Right lobe of liver (tissue), 6 donors: Measurements from ENCODE around the gene XDH. TPM values are rescaled to one million over a fixed set of nuclear protein-coding genes. Genes with fewer than 3 reads are reported as not detected.

Source experiments
- ATAC-seq, 4 donors: fragments of 200-7000 bp; cut with Tn5 transposase; one replicate each; pipeline ENCODE4 v1.9.1; 2020; ENCODE audit warnings: mild to moderate bottlenecking in 4 of 4, moderate library complexity in 4 of 4
- DNase-seq, 3 donors: peaks; one replicate each; pipeline ENCODE4 v3.0.0-alpha.2; 2020
- H3K27ac ChIP-seq, 3 donors: fragments of 200-600 bp; one replicate each; pipeline ENCODE4 v1.8.0; 2022
- H3K27me3 ChIP-seq, 2 donors: fragments of 200-600 bp; one replicate each; pipeline ENCODE4 v1.8.0; 2022
- H3K36me3 ChIP-seq, 4 donors: fragments of 200-600 bp; sonication (generic) in 1 of 4; one replicate each; pipeline versions ENCODE4 v1.5.1 to v1.8.0; 2017 to 2022; ENCODE audit warnings: control low read depth in 1 of 4
- H3K4me1 ChIP-seq, 4 donors: fragments of 200-600 bp; sonication (generic) in 1 of 4; one replicate each; pipeline versions ENCODE4 v1.5.1 to v1.8.0; 2017 to 2022; ENCODE audit warnings: control low read depth in 1 of 4
- H3K4me3 ChIP-seq, 3 donors: fragments of 200-600 bp; one replicate each; pipeline ENCODE4 v1.8.0; 2022
- H3K9me3 ChIP-seq, 4 donors: fragments of 200-600 bp; sonication (generic) in 1 of 4; one replicate each; pipeline versions ENCODE4 v1.5.1 to v1.8.0; 2017 to 2022; ENCODE audit warnings: control low read depth in 1 of 4
- CTCF ChIP-seq, 4 donors: fragments of 200-600 bp in 3 of 4; fragments of 450-650 bp in 1 of 4; IDR thresholded peaks; one replicate each; pipeline versions ENCODE4 v1.5.1 to v1.8.0; 2016 to 2022; ENCODE audit warnings: antibody characterized with exemption in 4 of 4, mild to moderate bottlenecking in 2 of 4
- POLR2A ChIP-seq: fragments of 450-650 bp; IDR thresholded peaks from one replicate; pipeline ENCODE4 v1.6.1; 2017; ENCODE audit warnings: antibody characterized with exemption, mild to moderate bottlenecking
- WGBS: methylation state at CpG from one replicate; pipeline ENCODE4 v1.1.6; 2018; ENCODE audit warnings: low coverage, low lambda C conversion rate; ENCODE audit not compliant: insufficient coverage; ENCODE audit errors: missing lambda C conversion rate; 5-methylcytosine and 5-hydroxymethylcytosine counted together
- intact Hi-C, 2 donors: fragments of 100-400 bp; cut with DNase I; formaldehyde crosslinking; loops; one replicate each; pipeline versions ENCODE4 v1.11.2 to v1.14.1; 2022
- total RNA-seq, 6 experiments: library from RNA; depleted of rRNA in 2 of 6; stranded (reverse); fragments of >200 nt in 2 of 6; fragmentation: NEBNext Ultra II Directional in 3 of 6; extraction: Animal tissue kit (Norgen Biotek cat#: 25700) in 3 of 6; gene quantifications; one replicate each; pipeline versions ENCODE4 v1.1.0 to v1.2.4, GENCODE V29; 2016 to 2023
- donor health status: DM: no; HTN: yes; CAD: no.
- donor health status: DM: no; HTN: no; CAD: no.
- donor health status: DM: no; HTN: no; CAD: no.
- donor health status: DM: no; HTN: yes; CAD: no.
- donor health status: DM: no; HTN: yes; CAD: no.

The XDH gene
- total RNA-seq, 6 experiments from 2014 or later = 26.7 to 62.0 (median 37.8) TPM

GRCh38 chr2:31379747-31380146, 34.8 kb downstream of the XDH start:
- H3K27me3 ChIP-seq = no peaks in the 10 kb centered on the region
- H3K9me3 ChIP-seq = no peaks in the 10 kb centered on the region
- ATAC-seq (no peak), DNase-seq (no peak)
- no CpG with 5 or more reads among the region's 1 CpG for WGBS
- peaks cover 0 to 12% (median 6%) of the 10 kb centered on the region in 4 donors for H3K4me1 ChIP-seq
- intact Hi-C loops = no loop called here
- TF ChIP-seq CTCF (IDR thresholded peaks at IDR 0.05) (no peak), POLR2A (no peak)
- no peak overlapping the region for H3K27ac ChIP-seq
- H3K4me3 ChIP-seq = no peak overlapping the region
- peaks cover 0 to 34% (median 6%) of the 10 kb centered on the region in 4 donors for H3K36me3 ChIP-seq

GRCh38 chr2:31378791-31379501, 35.6 kb downstream of the XDH start:
- Histone ChIP-seq H3K27ac (peak overlapping the region in 2 of 3 donors; percentile 51 to 58), H3K27me3 (no peaks in the 10 kb centered on the region), H3K9me3 (no peaks in the 10 kb centered on the region), H3K36me3 (peaks cover 0 to 35% (median 6%) of the 10 kb centered on the region in 4 donors), H3K4me1 (peaks cover 0 to 12% (median 6%) of the 10 kb centered on the region in 4 donors), H3K4me3 (no peak overlapping the region)
- TF ChIP-seq CTCF (IDR thresholded peaks at IDR 0.05) (no peak), POLR2A (no peak)
- peak; percentile 14 to 33 (median 25) for ATAC-seq
- WGBS = 69% methylated on average over 5 of the region's 6 CpGs
- intact Hi-C loops = no loop called here
- no peak for DNase-seq

GRCh38 chr2:31378389-31378788, 36.2 kb downstream of the XDH start:
- no peak overlapping the region for H3K4me3 ChIP-seq
- no peaks in the 10 kb centered on the region for H3K27me3 ChIP-seq
- peak; percentile 82 to 92 (median 89) for DNase-seq
- WGBS = 36% methylated on average over 3 of the region's 3 CpGs
- no peak for TF ChIP-seq POLR2A
- no peak for TF ChIP-seq CTCF (IDR thresholded peaks at IDR 0.05)
- no peaks in the 10 kb centered on the region for H3K9me3 ChIP-seq
- H3K36me3 ChIP-seq = peaks cover 0 to 36% (median 9%) of the 10 kb centered on the region in 4 donors
- peak overlapping the region in 2 of 3 donors; percentile 51 to 58 for H3K27ac ChIP-seq
- intact Hi-C loops = no loop called here
- peaks cover 0 to 12% (median 6%) of the 10 kb centered on the region in 4 donors for H3K4me1 ChIP-seq
- peak; percentile 98 to 99 (median 99) for ATAC-seq

GRCh38 chr2:31373127-31373526, 41.4 kb downstream of the XDH start:
- intact Hi-C loops = no loop called here
- H3K27ac ChIP-seq = no peak overlapping the region
- ATAC-seq (no peak), DNase-seq (no peak)
- H3K9me3 ChIP-seq = no peaks in the 10 kb centered on the region
- no peak overlapping the region for H3K4me3 ChIP-seq
- no peak for TF ChIP-seq CTCF (IDR thresholded peaks at IDR 0.05)
- peaks cover 0 to 2% (median under 1%) of the 10 kb centered on the region in 4 donors for H3K4me1 ChIP-seq
- no peaks in the 10 kb centered on the region for H3K27me3 ChIP-seq
- peaks cover 0 to 46% (median 19%) of the 10 kb centered on the region in 4 donors for H3K36me3 ChIP-seq
- WGBS = 52% methylated on average over 2 of the region's 2 CpGs
